H1 (cell line): ENCODE data around the gene IFNW1. TPM values are rescaled to one million over a fixed set of nuclear protein-coding genes. Genes with fewer than 3 reads are reported as not detected.

Experiments used
- CTCF ChIA-PET: fragments of 300-600 bp; sonication (Branson Sonifier 250); formaldehyde crosslinking; loops from one replicate; lab custom pipeline; 2021; ENCODE audit not compliant: partially characterized antibody; lab: Charles Lee
- POLR2A ChIA-PET: fragments of 300-600 bp; sonication (Branson Sonifier 250); formaldehyde crosslinking; loops from one replicate; lab custom pipeline; 2021; ENCODE audit warnings: inconsistent platforms; ENCODE audit not compliant: partially characterized antibody; lab: Charles Lee
- DNase-seq, 2 experiments: peaks; one replicate each; pipeline versions ENCODE4 v3.0.0 to v3.0.0-alpha.2; 2010 to 2022; ENCODE audit warnings: low spot score in 2 of 2, low read depth in 1 of 2, mixed read lengths in 1 of 2
- FAIRE-seq: peaks from 2 replicates; lab custom pipeline; 2011; peaks lifted over from hg19 to GRCh38; lab: Jason Lieb, UNC
- H2AFZ ChIP-seq: 2 replicates; pipeline ENCODE4 v1.8.1; 2012; ENCODE audit warnings: low read length, inconsistent platforms
- H2AK5ac ChIP-seq: 2 replicates; pipeline ENCODE4 v1.6.1; 2013; ENCODE audit warnings: low read depth, low read length
- H2BK120ac ChIP-seq: replicated peaks from 2 replicates; pipeline ENCODE3; 2013; ENCODE audit warnings: low read depth, low read length, inconsistent platforms
- H2BK12ac ChIP-seq: 2 replicates; pipeline ENCODE4 v1.6.1; 2013; ENCODE audit warnings: low read depth, low read length
- H2BK15ac ChIP-seq: 2 replicates; pipeline ENCODE4 v1.6.1; 2013; ENCODE audit warnings: low read length
- H2BK20ac ChIP-seq: 2 replicates; pipeline ENCODE4 v1.6.1; 2013; ENCODE audit warnings: low read length
- H2BK5ac ChIP-seq: 2 replicates; pipeline ENCODE4 v1.6.1; 2013; ENCODE audit warnings: low read depth, low read length
- H3K14ac ChIP-seq: 2 replicates; pipeline ENCODE4 v1.6.1; 2013; ENCODE audit warnings: inconsistent platforms; ENCODE audit not compliant: insufficient read length
- H3K18ac ChIP-seq: 2 replicates; pipeline ENCODE4 v1.6.1; 2013; ENCODE audit warnings: low read length; ENCODE audit errors: extremely low read depth
- H3K23ac ChIP-seq: 2 replicates; pipeline ENCODE4 v1.6.1; 2013; ENCODE audit warnings: inconsistent platforms; ENCODE audit not compliant: insufficient read length
- H3K23me2 ChIP-seq: 2 replicates; pipeline ENCODE4 v1.6.1; 2013; ENCODE audit warnings: low read depth, low read length
- H3K27ac ChIP-seq: 2 replicates; pipeline ENCODE4 v1.6.1; 2011; ENCODE audit warnings: low read depth, low read length, inconsistent platforms
- H3K27me3 ChIP-seq, 4 experiments: replicated peaks in 1 of 4; 1 replicate in 1 of 4; 2 replicates in 3 of 4; pipeline versions ENCODE4 v1.6.1 to v1.8.1; 2011 to 2013; ENCODE audit warnings: low read length in 3 of 4, mild to moderate bottlenecking in 3 of 4, inconsistent platforms in 2 of 4, mixed read lengths in 2 of 4, moderate library complexity in 1 of 4; ENCODE audit not compliant: control insufficient read depth in 3 of 4, insufficient read depth in 3 of 4; ENCODE audit errors: extremely low read depth in 1 of 4
- H3K36me3 ChIP-seq, 4 experiments: 2 replicates each; pipeline versions ENCODE4 v1.6.1 to v1.8.1; 2011 to 2013; ENCODE audit warnings: mild to moderate bottlenecking in 4 of 4, low read length in 3 of 4, moderate library complexity in 2 of 4, control low read depth in 1 of 4, inconsistent platforms in 1 of 4; ENCODE audit not compliant: insufficient read depth in 4 of 4, control insufficient read depth in 2 of 4
- H3K4ac ChIP-seq: replicated peaks from 2 replicates; pipeline ENCODE3; 2013; ENCODE audit warnings: low read length, low read depth, mixed read lengths, inconsistent platforms; ENCODE audit not compliant: insufficient read length
- H3K4me1 ChIP-seq, 4 experiments: replicated peaks in 1 of 4; 1 replicate in 1 of 4; 2 replicates in 3 of 4; pipeline versions ENCODE4 v1.6.1 to v1.8.1; 2011 to 2013; ENCODE audit warnings: low read length in 3 of 4, inconsistent platforms in 2 of 4, mixed read lengths in 1 of 4; ENCODE audit not compliant: insufficient read depth in 4 of 4, control insufficient read depth in 3 of 4
- H3K4me2 ChIP-seq, 2 experiments: 2 replicates each; pipeline versions ENCODE4 v1.6.1 to v1.8.1; 2011 to 2013; ENCODE audit warnings: low read depth in 2 of 2, low read length in 2 of 2, control low read depth in 1 of 2, inconsistent platforms in 1 of 2, mild to moderate bottlenecking in 1 of 2; ENCODE audit not compliant: insufficient read depth in 1 of 2
- H3K4me3 ChIP-seq, 4 experiments: fragments of 200-600, 300-600 bp in 1 of 4; sonication (generic), shearing (Covaris generic), sonication (Bioruptor Twin) in 1 of 4; 2 replicates each; pipeline versions ENCODE4 v1.5.1 to v1.8.1; 2011 to 2016; ENCODE audit warnings: low read length in 4 of 4, low read depth in 3 of 4, control low read depth in 2 of 4, inconsistent platforms in 2 of 4, mild to moderate bottlenecking in 2 of 4, mixed read lengths in 1 of 4, moderate library complexity in 1 of 4; ENCODE audit not compliant: insufficient read depth in 2 of 4; ENCODE audit errors: extremely low read depth in 1 of 4
- H3K56ac ChIP-seq: replicated peaks from 2 replicates; pipeline ENCODE3; 2013; ENCODE audit warnings: low read depth, mild to moderate bottlenecking, mixed read lengths, low read length, inconsistent platforms; ENCODE audit not compliant: insufficient read length
- H3K79me1 ChIP-seq: 2 replicates; pipeline ENCODE4 v1.6.1; 2013; ENCODE audit warnings: low read depth, low read length, control low read depth
- H3K79me2 ChIP-seq, 2 experiments: 2 replicates each; pipeline versions ENCODE4 v1.6.1 to v1.8.1; 2012 to 2013; ENCODE audit warnings: low read length in 2 of 2, mild to moderate bottlenecking in 2 of 2, inconsistent platforms in 1 of 2; ENCODE audit not compliant: insufficient read depth in 2 of 2, control insufficient read depth in 1 of 2
- H3K9ac ChIP-seq, 4 experiments: replicated peaks in 1 of 4; 1 replicate in 1 of 4; 2 replicates in 3 of 4; pipeline versions ENCODE4 v1.6.1 to v1.8.1; 2011 to 2013; ENCODE audit warnings: low read depth in 3 of 4, low read length in 3 of 4, control low read depth in 2 of 4, mild to moderate bottlenecking in 2 of 4, moderate library complexity in 2 of 4, inconsistent platforms in 1 of 4; ENCODE audit errors: extremely low read depth in 1 of 4
- H3K9me3 ChIP-seq, 2 experiments: 2 replicates each; pipeline versions ENCODE4 v1.6.1 to v1.8.1; 2012 to 2013; ENCODE audit warnings: mild to moderate bottlenecking in 2 of 2, moderate library complexity in 2 of 2, control low read depth in 1 of 2, inconsistent platforms in 1 of 2, low read depth in 1 of 2, low read length in 1 of 2, mixed read lengths in 1 of 2; ENCODE audit not compliant: insufficient read depth in 2 of 2
- H4K20me1 ChIP-seq, 2 experiments: replicated peaks in 1 of 2; 2 replicates each; pipeline versions ENCODE3 to v1.8.1; 2011 to 2013; ENCODE audit warnings: inconsistent platforms in 2 of 2, low read length in 2 of 2, mild to moderate bottlenecking in 1 of 2; ENCODE audit not compliant: insufficient read depth in 2 of 2, control insufficient read depth in 1 of 2
- H4K5ac ChIP-seq: 2 replicates; pipeline ENCODE4 v1.6.1; 2013; ENCODE audit warnings: low read length, low read depth, mixed read lengths, inconsistent platforms; ENCODE audit not compliant: insufficient read length
- H4K8ac ChIP-seq: 2 replicates; pipeline ENCODE4 v1.8.0; 2013; ENCODE audit warnings: mild to moderate bottlenecking, moderate library complexity, low read length, inconsistent platforms; ENCODE audit not compliant: insufficient read depth; ENCODE audit errors: extremely low read depth
- H4K91ac ChIP-seq: replicated peaks from 2 replicates; pipeline ENCODE3; 2013; ENCODE audit warnings: low read length, mixed read lengths, inconsistent platforms; ENCODE audit not compliant: insufficient read length
- ATF2 ChIP-seq: IDR thresholded peaks from 2 replicates; pipeline ENCODE4 v1.6.1; 2012; ENCODE audit warnings: low read length, inconsistent platforms
- CHD2 ChIP-seq: IDR thresholded peaks from 2 replicates; pipeline ENCODE4 v1.6.1; 2012; ENCODE audit warnings: low read length, improper control_type of control experiment
- EP300 ChIP-seq, 2 experiments: IDR thresholded peaks; 1 replicate in 1 of 2; 2 replicates in 1 of 2; pipeline ENCODE4 v1.6.1; 2011 to 2012; ENCODE audit warnings: low read depth in 2 of 2, low read length in 2 of 2, mild to moderate bottlenecking in 2 of 2, borderline replicate concordance in 1 of 2, inconsistent platforms in 1 of 2, moderate library complexity in 1 of 2
- KDM1A ChIP-seq: fragments of 200-600, 300-600 bp; sonication (generic); IDR thresholded peaks from 2 replicates; pipeline ENCODE4 v1.7.1; 2016; ENCODE audit warnings: mild to moderate bottlenecking, low read length, borderline replicate concordance
- KDM5A ChIP-seq: fragments of 200-600 bp; IDR thresholded peaks from 2 replicates; pipeline ENCODE4 v1.7.1; 2012; ENCODE audit warnings: mild to moderate bottlenecking, low read length, inconsistent platforms, mixed read lengths
- POLR2AphosphoS5 ChIP-seq: IDR thresholded peaks from 2 replicates; pipeline ENCODE4 v1.6.1; 2011; ENCODE audit warnings: low read depth, low read length
- POU5F1 ChIP-seq: IDR thresholded peaks from 2 replicates; pipeline ENCODE4 v1.6.1; 2011; ENCODE audit warnings: low read depth, mild to moderate bottlenecking, low read length, moderate library complexity
- RXRA ChIP-seq: IDR thresholded peaks from 2 replicates; pipeline ENCODE4 v1.6.1; 2011; ENCODE audit warnings: low read depth, mild to moderate bottlenecking, low read length, moderate library complexity; ENCODE audit not compliant: insufficient read depth
- SUZ12 ChIP-seq: fragments of 200-600 bp; sonication (generic); IDR thresholded peaks from 2 replicates; pipeline ENCODE4 v1.6.1; 2012; ENCODE audit warnings: mild to moderate bottlenecking, inconsistent platforms, low read length, moderate library complexity, mixed read lengths
- polyA plus RNA-seq, 7 experiments: library from polyadenylated mRNA; depleted of rRNA in 3 of 7; stranded (reverse) in 5 of 7; unstranded in 2 of 7; fragments of >200 nt in 5 of 7; fragments of 200-250 nt in 2 of 7; gene quantifications; 1 replicate in 5 of 7; 2 replicates in 1 of 7; 4 replicates in 1 of 7; pipeline versions ENCODE4 v1.2.1 to v1.2.3, GENCODE V29; 2011 to 2013; ENCODE audit warnings: missing spikeins in 2 of 7, mixed read lengths in 2 of 7
- total RNA-seq: library from RNA; stranded (reverse); fragmentation: NEBNext Ultra II Directional; extraction: Animal tissue kit (Norgen Biotek cat#: 25700); gene quantifications from 2 replicates; pipeline ENCODE4 v1.2.1, GENCODE V29; 2021

The IFNW1 gene
- total and polyA plus RNA-seq, 2 of the 8 experiments (the other 6 are each of a cell fraction or from before 2014, with no cell fraction given) = not detected

- Histone ChIP-seq H3K4ac (no peak overlapping the region), H3K23ac (no peak overlapping the region), H3K79me2 (no peaks in the 10 kb centered on the region), H3K18ac (no peak overlapping the region), H4K91ac (no peak overlapping the region), H3K27me3 (no peaks in the 10 kb centered on the region), H3K36me3 (no peaks in the 10 kb centered on the region), H3K23me2 (no peaks in the 10 kb centered on the region), H2BK5ac (no peak overlapping the region), H4K8ac (no peak overlapping the region), H3K9me3 (no peaks in the 10 kb centered on the region), H3K4me1 (peaks cover 0 to 3% (median 0%) of the 10 kb centered on the region in 4 experiments; a peak in 1 of 7 replicates), H3K4me2 (no peak overlapping the region), H3K14ac (no peak overlapping the region), H3K4me3 (no peak overlapping the region), H2AK5ac (no peak overlapping the region), H2BK20ac (no peak overlapping the region), H3K56ac (no peak overlapping the region), H4K5ac (no peak overlapping the region), H2BK120ac (no peak overlapping the region), H3K9ac (no peak overlapping the region), H2BK15ac (no peak overlapping the region), H3K27ac (no peak overlapping the region), H2BK12ac (no peak overlapping the region), H2AFZ (no peak overlapping the region), H3K79me1 (no peaks in the 10 kb centered on the region), H4K20me1 (no peaks in the 10 kb centered on the region)
- DNase-seq (no peak), FAIRE-seq (no peak)
- CTCF ChIA-PET = interaction anchor here (0.6 to 2.1 kb wide), 3 partner anchors 15 to 26 kb away, joined by 4 to 6 read pairs (median 5); no protein-coding TSS in a partner anchor
- TF ChIP-seq KDM1A = no peak
- TF ChIP-seq ATF2 = no peak
- TF ChIP-seq KDM5A = no peak
- no peak for TF ChIP-seq POU5F1
- no peak for TF ChIP-seq POLR2AphosphoS5
- TF ChIP-seq EP300 (IDR thresholded peaks at IDR 0.05; ENCODE audit: borderline replicate concordance in 1 of 2, low read depth in 2 of 2, low read length in 2 of 2) = no peak
- TF ChIP-seq RXRA = no peak
- TF ChIP-seq SUZ12 = no peak
- TF ChIP-seq CHD2 = no peak
- POLR2A ChIA-PET = no interaction called here
These were observed 46.1 kb downstream of the IFNW1 start for GRCh38 chr9:21095561-21095960.
